Endothelial cell of umbilical vein (primary cell): ENCODE results near the gene TM9SF3.

ENCODE experiments used
- MYC ChIP-seq: IDR thresholded peaks from one replicate; pipeline ENCODE4 v1.6.1; 2011; ENCODE audit warnings: mild to moderate bottlenecking, low read depth, low read length
- POLR2A ChIP-seq: IDR thresholded peaks from 2 replicates; pipeline ENCODE4 v1.6.1; 2012; ENCODE audit warnings: low read depth, mild to moderate bottlenecking, control low read depth, low read length
- POLR2AphosphoS5 ChIP-seq: IDR thresholded peaks from 2 replicates; pipeline ENCODE4 v1.6.1; 2012; ENCODE audit warnings: low read depth, mild to moderate bottlenecking, control low read depth, low read length, moderate library complexity; ENCODE audit not compliant: insufficient read depth
- TF ChIP-seq, protein P1 (sequence below): IDR thresholded peaks from 2 replicates; pipeline ENCODE4 v1.6.1; 2011; ENCODE audit not compliant: insufficient read depth, insufficient read length
- TF ChIP-seq, protein P2 (sequence below), 2 donors: IDR thresholded peaks; 1 replicate in 1 of 2; 2 replicates in 1 of 2; pipeline ENCODE4 v1.5.1; 2011; ENCODE audit warnings: low read length in 2 of 2, mild to moderate bottlenecking in 2 of 2, moderate library complexity in 2 of 2, control low read depth in 1 of 2, inconsistent platforms in 1 of 2, low read depth in 1 of 2; ENCODE audit not compliant: insufficient read depth in 1 of 2; ENCODE audit errors: extremely low read depth in 1 of 2

DNA sequence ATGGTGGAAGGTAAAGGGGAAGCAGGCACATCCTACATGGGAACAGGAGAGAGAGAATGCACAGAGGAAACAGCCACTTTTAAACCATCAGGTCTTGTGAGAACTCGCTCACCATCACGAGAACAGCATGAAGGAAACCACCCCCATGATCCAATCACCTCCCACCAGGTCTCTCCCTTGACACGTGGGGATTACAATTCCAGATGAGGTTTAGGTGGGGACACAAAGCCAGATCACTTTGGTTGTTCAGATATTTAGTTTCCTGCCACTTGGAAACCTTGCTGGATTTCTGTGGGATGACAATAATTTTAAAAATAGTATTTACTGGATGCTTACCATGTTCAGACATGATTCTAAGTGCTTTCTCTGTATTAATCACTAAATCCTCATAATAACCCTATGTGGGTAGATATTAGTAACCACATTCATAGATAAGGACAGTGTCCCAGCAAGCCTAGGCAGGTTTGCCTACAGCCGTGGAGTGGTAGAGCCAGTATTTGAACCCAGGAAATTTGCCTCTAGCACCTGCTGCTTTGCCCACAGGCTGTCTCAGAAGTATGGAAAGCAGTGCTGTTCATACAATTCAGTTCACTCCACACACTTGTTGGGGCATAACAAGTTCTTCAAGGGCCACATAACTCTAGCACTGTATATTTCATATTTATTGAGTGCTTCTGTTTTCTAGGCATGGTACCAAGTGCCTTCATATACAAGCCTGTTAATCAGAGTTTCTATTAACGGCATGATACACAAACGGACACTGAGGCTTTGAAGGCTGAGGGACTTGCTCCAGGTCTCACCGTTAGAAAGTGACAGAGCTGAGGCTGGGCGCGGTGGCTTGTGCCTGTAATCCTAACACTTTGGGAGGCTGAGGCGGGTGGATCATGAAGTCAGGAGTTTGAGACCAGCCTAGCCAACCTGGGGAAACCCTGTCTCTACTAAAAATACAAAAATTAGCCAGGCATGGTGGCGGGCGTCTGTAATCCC lies 81.4 kb downstream of the TM9SF3 start:
- TF ChIP-seq POLR2AphosphoS5 = no peak
- TF ChIP-seq, protein P1, sequence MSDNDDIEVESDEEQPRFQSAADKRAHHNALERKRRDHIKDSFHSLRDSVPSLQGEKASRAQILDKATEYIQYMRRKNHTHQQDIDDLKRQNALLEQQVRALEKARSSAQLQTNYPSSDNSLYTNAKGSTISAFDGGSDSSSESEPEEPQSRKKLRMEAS = no peak
- TF ChIP-seq, protein P2, sequence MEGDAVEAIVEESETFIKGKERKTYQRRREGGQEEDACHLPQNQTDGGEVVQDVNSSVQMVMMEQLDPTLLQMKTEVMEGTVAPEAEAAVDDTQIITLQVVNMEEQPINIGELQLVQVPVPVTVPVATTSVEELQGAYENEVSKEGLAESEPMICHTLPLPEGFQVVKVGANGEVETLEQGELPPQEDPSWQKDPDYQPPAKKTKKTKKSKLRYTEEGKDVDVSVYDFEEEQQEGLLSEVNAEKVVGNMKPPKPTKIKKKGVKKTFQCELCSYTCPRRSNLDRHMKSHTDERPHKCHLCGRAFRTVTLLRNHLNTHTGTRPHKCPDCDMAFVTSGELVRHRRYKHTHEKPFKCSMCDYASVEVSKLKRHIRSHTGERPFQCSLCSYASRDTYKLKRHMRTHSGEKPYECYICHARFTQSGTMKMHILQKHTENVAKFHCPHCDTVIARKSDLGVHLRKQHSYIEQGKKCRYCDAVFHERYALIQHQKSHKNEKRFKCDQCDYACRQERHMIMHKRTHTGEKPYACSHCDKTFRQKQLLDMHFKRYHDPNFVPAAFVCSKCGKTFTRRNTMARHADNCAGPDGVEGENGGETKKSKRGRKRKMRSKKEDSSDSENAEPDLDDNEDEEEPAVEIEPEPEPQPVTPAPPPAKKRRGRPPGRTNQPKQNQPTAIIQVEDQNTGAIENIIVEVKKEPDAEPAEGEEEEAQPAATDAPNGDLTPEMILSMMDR (IDR thresholded peaks at IDR 0.05; ENCODE audit: extremely low read depth in 1 of 2, insufficient read depth in 1 of 2, low read depth in 1 of 2, low read length in 2 of 2) = no peak
- TF ChIP-seq POLR2A = no peak
- no peak for TF ChIP-seq MYC
